GM03348 (cell line): ENCODE measurements around the gene STXBP3.

Experiments used
- DNase-seq: peaks from one replicate; pipeline ENCODE4 v3.0.0; 2012; ENCODE audit warnings: low spot score

The STXBP3 gene

DNA sequence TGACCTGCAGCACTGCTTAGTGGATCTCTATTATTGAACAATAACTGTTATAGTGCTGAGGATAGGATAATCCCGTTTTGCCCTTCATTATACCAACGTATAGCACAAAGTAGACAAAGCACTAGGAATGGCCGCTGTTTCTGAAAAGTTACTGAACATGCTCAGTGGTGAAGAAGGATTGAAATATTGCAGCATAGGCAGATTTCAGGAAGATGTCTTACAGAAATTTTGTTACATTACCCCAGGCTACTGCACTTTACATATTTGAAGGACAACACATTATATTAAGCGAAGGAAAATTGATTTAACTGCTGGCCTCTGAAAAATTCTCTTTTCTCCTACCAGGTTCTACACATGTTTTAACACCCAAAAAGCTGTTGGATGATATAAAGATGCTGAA lies 62.0 kb downstream of the STXBP3 start:
- DNase-seq: no peak

DNA sequence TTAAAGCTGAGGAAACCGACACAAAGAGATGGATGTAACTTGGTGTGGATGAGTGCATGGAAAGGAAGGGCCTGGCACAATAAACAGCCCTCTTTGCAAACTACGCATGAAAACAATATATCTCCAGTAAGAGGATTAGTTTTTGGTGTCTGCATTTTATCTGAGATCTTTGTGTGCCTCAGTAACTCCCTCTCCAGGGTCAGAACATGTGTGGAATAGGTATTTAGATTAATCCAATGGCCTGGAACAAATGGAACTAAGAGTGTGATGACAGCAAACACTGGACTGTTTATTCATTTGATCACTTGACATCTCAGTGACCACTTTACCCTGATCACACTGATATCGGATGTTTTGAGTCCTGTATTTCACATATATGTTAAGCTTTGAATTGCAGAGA lies 65.1 kb downstream of the STXBP3 start:
- DNase-seq: no peak

- no peak for DNase-seq
Measured at GRCh38 chr1:108813326-108813725, 66.9 kb downstream of the STXBP3 start.

- peak; percentile 30 for DNase-seq
Measured at GRCh38 chr1:108814343-108815125, 68.1 kb downstream of the STXBP3 start.

DNA sequence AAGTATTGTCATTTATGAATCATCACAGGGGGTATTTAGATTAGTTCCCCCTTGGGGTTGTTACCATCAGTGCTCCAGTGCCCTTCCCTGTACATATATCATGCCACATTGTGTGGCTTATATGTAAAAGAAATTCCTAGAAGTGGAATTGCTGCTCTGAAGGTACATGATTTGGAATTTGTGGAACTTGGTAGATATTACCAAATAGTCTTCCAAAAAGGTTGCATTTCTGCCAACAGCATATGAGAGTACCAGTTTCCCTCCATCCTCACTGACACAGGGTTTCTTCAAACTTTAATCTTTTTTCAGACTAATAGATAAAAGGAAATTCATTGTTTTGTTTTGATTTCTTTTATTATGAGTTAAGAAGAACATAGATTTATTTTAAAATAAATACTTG lies 69.1 kb downstream of the STXBP3 start:
- DNase-seq: no peak

DNA sequence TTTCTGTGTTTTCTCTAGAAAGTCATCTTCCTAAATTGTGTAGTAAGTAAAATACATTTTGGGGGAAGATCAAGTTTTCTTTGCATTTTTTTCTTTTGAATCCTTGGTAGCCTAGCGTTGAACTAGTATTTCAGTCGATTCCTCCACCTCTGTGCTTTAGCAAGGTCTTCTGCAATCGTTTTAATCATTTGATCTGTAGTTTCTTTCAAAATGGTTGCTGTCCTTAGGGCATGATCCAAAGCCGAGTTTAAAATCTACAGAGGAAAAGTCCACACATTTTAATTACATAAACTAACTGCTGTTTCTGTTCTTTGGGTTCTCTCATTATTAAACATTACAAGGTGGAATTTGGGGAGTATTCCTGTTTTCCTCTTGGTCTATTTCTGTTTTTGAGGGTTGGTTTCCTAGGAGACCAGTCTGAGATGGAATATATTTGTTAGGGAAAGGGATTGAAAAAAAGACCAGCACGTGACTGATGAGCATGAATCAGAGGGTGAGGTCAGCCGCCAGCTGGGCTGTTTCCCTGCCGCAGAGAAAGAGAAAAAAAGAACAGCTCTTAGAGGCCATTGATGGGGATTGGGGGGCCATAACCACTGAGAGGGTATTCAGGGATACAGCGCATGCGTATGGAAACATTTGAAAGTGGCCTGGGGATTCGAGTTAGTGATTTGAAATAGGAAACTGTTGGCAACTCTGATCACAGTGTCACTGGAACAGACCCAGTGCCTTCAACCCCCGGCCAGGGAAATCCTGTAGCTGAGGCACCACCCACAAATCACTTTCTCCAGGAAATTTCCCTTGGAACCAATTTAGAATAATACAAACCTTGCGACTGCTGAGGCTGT lies 69.8 kb downstream of the STXBP3 start:
- DNase-seq: peak; percentile 81

DNA sequence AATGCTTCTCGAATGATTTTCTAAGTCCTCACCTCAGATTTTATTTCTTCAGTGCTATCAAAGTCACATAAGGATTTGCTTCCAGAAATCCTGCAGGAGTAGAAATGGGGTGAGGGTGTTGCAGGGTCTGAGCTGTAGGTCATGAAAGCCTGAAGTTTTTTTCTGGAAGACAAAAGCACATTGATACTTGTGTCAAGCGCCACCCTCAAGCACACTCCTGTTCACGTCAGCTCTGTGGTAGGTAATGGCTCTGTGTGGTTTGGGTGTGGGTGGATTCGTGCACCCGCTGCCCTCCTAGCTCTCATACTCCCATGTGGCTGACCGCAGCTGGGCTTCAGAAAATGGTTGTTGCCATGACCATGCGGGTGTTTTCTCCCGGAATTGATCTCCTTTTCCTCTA lies 70.5 kb downstream of the STXBP3 start:
- DNase-seq: peak; percentile 74

GRCh38 chr1:108817811-108818210 lies 71.3 kb downstream of the STXBP3 start:
- DNase-seq: no peak

DNA sequence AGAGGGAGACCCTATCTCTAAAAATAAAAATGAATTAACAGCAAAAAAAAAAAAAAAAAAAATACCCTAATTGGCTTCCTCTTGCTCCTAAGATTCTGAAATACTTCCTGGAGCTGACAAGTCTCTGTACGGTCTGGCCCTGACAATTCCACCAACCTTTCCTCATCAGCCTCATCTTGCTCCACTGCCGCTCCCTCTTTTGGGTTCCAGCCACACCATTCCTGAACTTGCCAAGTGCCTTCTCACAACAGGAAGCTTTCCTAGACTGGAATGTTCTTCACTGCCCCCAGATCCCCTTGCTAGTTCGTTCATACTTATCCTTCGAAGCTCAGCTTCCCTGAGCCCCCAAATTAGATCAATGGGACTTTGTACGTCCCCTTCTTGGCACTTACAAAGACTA lies 73.4 kb downstream of the STXBP3 start:
- DNase-seq: peak; percentile 16

- no peak for DNase-seq
Measured at GRCh38 chr1:108823632-108824031, 77.2 kb downstream of the STXBP3 start.

DNA sequence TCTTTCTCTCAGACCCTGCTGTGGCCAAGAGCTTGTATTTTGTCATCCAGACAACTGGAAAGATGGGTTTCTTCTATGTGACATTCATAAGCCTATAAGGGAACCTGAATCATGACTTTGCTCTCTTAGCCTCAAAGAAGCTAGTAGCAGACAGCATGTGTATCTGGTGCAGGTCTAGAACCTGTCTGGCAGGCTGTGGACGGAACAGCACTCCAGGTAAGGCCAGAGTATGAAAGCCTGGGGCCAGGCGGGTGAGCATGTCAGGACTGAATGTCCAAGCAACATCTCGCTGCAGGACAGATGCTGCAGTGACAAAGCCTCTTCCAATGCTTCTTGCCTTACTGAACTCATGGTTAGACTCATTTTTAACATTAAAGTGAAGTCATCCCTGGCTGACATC lies 77.6 kb downstream of the STXBP3 start:
- no peak for DNase-seq

GRCh38 chr1:108826081-108826635 lies 79.7 kb downstream of the STXBP3 start:
- no peak for DNase-seq

DNA sequence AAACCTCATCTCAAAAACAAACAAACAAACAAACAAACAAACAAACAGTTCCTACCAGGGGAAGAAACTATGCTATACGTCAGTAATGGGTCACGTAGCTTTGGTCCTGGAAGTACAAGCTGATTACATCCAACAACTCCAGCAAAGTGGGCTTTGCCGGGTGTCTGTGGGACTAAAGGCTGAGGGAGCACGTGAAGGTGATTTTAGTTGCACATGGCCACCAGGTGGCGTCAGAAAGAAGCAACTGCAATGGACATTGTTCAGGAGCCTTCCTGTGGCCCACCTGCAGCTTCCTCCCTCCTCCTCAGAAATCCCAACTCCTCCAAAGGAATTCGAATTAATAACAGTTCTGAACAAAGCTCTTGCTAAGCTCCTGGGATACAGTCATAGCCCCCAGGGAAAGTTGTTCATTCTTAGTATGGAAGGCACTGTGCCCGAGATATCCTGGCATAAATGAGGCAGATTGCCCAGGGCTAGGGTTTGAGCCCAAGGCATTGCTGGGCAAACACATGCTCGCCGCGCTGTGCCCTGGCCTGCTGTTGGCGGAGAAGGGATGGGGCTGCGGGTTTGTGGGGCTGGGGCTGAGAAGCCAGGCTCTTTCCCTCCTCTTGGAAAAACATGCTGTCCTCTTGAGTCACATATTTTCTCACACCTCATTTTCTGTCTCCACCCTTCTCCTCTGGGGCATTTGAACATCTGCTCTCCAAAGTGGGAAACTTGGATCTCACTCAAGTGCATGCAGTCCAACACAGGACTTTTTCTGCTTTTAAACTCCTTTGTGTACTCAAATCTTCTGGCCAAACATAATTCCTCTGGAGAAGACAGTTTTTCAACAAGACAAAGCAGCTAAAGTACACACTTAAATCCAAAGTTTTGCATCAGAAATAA lies 81.8 kb downstream of the STXBP3 start:
- peak; percentile 80 for DNase-seq

GRCh38 chr1:108829498-108829916 lies 83.0 kb downstream of the STXBP3 start:
- no peak for DNase-seq

- peak; percentile 90 for DNase-seq
Measured at GRCh38 chr1:108830119-108831008, 83.9 kb downstream of the STXBP3 start.

- DNase-seq: peak; percentile 62
Measured at GRCh38 chr1:108831225-108831624, 84.8 kb downstream of the STXBP3 start.

- no peak for DNase-seq
Measured at GRCh38 chr1:108832929-108833328, 86.5 kb downstream of the STXBP3 start.

DNA sequence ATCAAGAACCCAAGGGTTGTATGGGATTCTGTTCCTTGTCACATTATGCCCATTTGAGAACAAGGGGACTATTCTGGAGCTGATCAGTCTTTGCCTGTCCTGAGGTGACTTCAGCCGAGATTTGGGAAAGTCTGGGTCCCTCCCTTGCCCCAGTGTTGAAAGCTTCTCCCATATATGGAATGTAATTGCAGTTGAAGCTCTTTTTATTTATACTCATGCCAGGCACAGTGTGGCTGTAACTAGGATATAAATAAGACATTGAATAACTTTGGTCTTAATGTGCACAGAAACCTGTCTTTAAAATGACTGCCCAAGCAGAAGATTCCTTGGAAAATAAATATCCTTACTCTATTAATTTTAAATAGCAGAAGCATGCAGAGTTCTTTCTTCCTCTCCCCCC lies 95.2 kb downstream of the STXBP3 start:
- DNase-seq: no peak

DNA sequence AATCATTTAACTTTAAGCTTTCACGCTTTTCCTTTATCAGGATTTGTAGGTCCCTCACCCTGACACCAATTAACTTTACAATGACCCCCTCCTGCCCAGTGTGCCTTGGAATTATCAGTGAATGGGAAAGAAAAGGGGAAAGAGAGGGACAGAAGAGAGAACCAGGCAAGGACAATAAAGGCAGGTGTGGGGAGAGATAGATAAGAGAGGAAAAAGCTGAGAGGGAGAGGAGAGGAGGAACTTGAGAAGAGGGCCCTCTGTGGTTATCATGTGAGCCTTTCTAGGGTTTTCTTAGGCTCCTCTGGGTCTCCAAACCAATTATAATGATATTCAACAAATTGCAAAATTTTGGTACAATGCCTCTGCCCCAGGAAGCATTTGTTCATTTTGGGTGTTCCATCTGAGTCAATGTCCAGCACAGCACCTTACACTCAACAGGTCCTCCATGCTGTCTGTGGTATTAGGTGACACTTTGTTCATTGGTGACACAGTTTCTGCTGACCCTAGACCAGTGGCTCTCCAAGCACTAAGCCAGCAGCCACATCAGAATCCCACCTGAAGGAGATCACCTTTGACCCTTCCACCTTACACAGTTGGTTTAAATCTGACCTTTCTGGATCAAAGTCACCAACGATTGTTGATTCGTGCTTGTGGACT lies 96.2 kb downstream of the STXBP3 start:
- no peak for DNase-seq

DNA sequence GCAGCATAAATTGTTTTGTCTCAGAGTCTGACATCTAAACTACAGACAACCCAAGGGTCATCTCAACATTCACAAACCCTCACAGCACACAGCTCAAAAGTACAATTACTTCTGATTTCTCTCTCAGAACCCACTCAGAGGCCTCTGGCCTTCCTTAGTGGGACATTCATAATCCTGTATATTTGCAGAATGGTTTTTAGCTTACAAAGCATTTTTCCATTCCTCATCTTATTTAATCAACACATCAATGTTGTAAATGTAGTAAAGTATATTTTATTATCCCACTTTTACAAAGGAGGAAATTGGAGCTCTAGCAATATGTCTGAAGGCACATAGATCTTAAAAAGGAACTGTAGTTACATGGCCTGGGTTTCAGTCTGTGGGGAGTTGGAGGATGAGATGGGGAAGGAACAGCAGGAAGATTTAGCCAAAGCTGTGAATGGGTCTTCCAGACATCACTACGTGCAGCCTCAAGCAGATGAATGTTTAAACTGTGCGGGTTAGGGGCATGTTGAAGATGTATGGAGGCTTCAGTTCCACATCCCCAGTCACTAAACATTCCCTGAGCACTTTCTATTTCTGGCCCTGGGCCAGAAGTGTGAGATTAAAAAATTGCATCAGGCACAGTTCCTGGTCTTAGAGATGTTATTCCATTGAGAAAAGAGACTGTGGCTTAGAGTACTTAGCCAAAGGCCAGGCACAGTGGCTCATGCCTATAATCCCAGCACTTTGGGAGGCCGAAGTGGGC lies 97.1 kb downstream of the STXBP3 start:
- DNase-seq: no peak
